Heart left ventricle (tissue), 13 donors: Measurements from ENCODE around the gene MPC2.

ENCODE experiments used
- POLR2A ChIP-seq, 2 donors: fragments of 450-650 bp; IDR thresholded peaks; one replicate each; pipeline ENCODE4 v1.6.1; 2017; ENCODE audit warnings: antibody characterized with exemption in 2 of 2, mild to moderate bottlenecking in 2 of 2, moderate library complexity in 2 of 2
- TF ChIP-seq, protein P1 (sequence below), 12 donors: fragments of 200-600 bp; sonication (generic) in 4 of 12; IDR thresholded peaks; one replicate each; pipeline versions ENCODE4 v1.5.0 to v1.8.0; 2018 to 2022; ENCODE audit warnings: antibody characterized with exemption in 12 of 12, mild to moderate bottlenecking in 5 of 12
- donor health status: ischemic (EF 13 %, LVEDD 7.1; RV severe dilation, severe dysfunction).
- donor health status: DM: no; HTN: yes; CAD: no.
- donor health status: DM: no; HTN: no; CAD: no.
- donor health status: ischemic (EF 25% LVEDD 6.9; RV normal size, moderate dysfunction).
- donor health status: ischemic (EF 25% LVEDD 5.7; RV mildly dilated, moderate dysfunction).
- donor health status: ischemic (EF 35%, LVEDD 5.7; RV mildly dilated, moderate dysfunction).
- donor health status: nonischemic (EF 11% LVEDD 7.7; RV severe dilation, severe dysfunction).
- donor health status: DM: yes; HTN: yes; CAD: no.
- donor health status: PGD.
- donor health status: ischemic (EF 29% LVEDD 5.4; RV normal size, mild dysfunction).
- donor health status: nonischemic (EF 23%, LVEDD 6.1; RV moderate dilation, normal function).

DNA sequence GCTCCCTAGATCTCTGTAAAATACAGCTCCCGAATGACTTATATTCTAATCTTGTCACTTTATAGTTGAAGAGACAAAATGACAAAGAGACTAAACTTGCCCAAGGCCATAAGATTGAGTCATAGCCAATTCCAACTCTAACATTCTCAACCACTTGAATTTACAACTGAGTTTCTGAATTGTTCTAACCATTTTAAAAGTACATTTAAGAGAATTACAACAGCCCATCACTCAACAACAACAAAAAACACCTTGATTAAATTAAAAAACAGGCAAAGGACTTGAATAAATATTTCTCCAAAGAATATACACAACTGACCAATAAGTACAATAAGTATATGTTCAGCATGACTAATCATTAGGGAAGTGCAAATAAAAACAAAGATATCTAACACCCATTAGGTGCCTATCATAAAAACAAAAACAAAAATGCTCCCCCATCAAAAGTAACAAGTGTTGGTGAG lies 14.2 kb downstream of the MPC2 start:
- TF ChIP-seq, protein P1, sequence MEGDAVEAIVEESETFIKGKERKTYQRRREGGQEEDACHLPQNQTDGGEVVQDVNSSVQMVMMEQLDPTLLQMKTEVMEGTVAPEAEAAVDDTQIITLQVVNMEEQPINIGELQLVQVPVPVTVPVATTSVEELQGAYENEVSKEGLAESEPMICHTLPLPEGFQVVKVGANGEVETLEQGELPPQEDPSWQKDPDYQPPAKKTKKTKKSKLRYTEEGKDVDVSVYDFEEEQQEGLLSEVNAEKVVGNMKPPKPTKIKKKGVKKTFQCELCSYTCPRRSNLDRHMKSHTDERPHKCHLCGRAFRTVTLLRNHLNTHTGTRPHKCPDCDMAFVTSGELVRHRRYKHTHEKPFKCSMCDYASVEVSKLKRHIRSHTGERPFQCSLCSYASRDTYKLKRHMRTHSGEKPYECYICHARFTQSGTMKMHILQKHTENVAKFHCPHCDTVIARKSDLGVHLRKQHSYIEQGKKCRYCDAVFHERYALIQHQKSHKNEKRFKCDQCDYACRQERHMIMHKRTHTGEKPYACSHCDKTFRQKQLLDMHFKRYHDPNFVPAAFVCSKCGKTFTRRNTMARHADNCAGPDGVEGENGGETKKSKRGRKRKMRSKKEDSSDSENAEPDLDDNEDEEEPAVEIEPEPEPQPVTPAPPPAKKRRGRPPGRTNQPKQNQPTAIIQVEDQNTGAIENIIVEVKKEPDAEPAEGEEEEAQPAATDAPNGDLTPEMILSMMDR (IDR thresholded peaks at IDR 0.05), result no peak
- no peak for TF ChIP-seq POLR2A (IDR thresholded peaks at IDR 0.05)
